ENCODE results near the gene TRAF3.

TRAF3 gene

DNA sequence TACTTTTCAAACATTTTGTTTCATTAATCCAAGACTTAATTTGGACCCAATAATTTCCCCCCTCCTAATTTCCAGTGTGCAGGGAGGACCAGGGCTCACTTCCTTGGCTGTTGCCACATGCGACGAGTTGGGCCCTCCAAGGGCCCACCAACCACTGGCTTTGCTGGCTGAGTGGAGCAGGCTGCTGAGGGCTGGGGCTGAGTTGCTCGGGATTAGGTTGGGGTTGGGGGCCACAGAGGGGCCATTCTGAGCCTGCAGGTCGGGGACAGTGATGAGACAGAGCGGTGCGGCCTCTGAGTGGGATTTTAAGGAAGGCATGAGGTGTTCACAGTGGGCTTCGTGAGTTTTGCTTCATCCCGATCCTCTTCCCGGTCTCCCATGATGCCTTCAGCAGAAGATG, 6.1 kb upstream of the TRAF3 start:
- no peak overlapping the region for H3K4me3 ChIP-seq (replicated peaks; ENCODE audit: low read depth, low read length)
- DNase-seq (ENCODE audit: low read depth) = no peak
- TF ChIP-seq, protein P1, sequence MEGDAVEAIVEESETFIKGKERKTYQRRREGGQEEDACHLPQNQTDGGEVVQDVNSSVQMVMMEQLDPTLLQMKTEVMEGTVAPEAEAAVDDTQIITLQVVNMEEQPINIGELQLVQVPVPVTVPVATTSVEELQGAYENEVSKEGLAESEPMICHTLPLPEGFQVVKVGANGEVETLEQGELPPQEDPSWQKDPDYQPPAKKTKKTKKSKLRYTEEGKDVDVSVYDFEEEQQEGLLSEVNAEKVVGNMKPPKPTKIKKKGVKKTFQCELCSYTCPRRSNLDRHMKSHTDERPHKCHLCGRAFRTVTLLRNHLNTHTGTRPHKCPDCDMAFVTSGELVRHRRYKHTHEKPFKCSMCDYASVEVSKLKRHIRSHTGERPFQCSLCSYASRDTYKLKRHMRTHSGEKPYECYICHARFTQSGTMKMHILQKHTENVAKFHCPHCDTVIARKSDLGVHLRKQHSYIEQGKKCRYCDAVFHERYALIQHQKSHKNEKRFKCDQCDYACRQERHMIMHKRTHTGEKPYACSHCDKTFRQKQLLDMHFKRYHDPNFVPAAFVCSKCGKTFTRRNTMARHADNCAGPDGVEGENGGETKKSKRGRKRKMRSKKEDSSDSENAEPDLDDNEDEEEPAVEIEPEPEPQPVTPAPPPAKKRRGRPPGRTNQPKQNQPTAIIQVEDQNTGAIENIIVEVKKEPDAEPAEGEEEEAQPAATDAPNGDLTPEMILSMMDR (IDR thresholded peaks at IDR 0.05; ENCODE audit: low read length, missing control alignments) = no peak

DNA sequence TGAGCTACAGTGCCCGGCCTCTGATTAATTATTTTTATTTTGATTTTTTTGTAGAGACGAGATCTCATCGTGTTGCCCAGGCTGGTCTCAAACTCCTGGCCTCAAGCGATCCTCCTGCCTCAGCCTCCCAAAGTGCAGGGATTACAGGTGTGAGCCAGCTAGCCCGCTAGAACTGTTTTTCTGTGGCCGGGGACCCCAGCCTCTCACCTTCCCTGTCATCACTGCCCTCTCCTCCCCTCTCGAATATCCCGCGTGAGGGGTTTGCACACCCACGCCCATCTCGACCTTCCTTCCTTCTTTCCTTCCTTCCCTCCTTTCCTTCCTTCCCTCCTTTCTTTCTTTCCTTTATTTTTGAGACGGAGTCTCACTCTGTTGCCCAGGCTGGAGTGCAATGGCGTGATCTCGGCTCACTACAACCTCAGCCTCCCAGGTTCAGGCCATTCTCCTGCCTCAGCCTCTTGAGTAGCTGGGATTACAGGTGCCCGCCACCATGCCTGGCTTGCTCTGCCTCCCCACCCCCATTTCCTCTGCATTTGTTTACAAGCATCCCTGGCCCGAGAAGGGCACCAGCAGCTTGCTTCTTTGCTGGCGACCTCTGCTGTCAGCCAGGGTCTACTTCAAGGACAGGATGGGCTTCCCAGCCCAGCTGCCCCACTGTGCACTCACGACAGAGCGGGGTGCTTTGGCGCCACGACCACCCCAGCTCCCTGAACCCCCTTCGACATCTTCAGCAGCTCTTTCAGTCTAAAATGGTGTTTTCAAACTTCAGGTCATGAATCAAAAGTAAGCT, 4.3 kb upstream of the TRAF3 start:
- DNase-seq (ENCODE audit: low read depth) = peak; percentile 30
- H3K4me3 ChIP-seq (replicated peaks; ENCODE audit: low read depth, low read length) = no peak overlapping the region
- TF ChIP-seq, protein P1 (IDR thresholded peaks at IDR 0.05; ENCODE audit: low read length, missing control alignments) = peak; percentile 27

DNA sequence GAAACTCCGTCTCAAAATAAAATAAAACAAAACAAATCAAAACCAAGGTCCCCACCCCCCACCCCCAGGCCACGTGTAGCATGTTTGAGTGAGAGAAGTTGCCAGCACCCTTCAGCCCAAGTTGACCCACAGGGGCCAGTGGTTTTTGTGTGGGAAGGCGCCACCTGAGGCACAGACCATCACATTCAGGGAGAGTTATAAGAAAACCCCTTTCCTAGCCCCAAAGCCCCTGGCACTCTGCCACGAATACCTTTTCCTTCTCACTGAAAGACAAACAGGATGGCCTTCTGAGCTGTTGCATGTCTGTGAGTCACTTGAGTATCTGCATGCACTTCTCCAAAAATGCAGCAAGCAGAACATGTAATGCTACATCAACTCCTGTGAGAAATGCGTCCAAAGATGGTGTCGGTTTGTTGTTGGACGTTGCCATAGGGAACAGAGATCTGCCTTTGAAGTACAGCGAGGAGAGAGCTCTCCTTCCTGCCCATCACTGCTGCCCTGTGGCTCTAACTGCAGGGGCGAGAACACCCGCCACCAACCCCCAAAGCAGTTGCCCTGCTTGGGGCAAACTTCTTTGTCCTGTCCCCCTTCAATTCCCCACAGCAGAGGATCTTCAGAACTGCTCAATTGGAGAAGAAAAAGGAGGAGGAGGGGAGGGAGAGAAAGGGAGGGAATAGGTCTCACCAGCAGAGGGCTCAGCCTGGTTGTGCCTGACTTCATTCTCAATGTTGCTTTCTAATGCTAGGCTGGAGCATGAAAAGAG, 2.7 kb upstream of the TRAF3 start:
- TF ChIP-seq, protein P1 (IDR thresholded peaks at IDR 0.05; ENCODE audit: low read length, missing control alignments) = peak; percentile 96
- H3K4me3 ChIP-seq (replicated peaks; ENCODE audit: low read depth, low read length) = no peak overlapping the region
- peak; percentile 84 for DNase-seq (ENCODE audit: low read depth)

DNA sequence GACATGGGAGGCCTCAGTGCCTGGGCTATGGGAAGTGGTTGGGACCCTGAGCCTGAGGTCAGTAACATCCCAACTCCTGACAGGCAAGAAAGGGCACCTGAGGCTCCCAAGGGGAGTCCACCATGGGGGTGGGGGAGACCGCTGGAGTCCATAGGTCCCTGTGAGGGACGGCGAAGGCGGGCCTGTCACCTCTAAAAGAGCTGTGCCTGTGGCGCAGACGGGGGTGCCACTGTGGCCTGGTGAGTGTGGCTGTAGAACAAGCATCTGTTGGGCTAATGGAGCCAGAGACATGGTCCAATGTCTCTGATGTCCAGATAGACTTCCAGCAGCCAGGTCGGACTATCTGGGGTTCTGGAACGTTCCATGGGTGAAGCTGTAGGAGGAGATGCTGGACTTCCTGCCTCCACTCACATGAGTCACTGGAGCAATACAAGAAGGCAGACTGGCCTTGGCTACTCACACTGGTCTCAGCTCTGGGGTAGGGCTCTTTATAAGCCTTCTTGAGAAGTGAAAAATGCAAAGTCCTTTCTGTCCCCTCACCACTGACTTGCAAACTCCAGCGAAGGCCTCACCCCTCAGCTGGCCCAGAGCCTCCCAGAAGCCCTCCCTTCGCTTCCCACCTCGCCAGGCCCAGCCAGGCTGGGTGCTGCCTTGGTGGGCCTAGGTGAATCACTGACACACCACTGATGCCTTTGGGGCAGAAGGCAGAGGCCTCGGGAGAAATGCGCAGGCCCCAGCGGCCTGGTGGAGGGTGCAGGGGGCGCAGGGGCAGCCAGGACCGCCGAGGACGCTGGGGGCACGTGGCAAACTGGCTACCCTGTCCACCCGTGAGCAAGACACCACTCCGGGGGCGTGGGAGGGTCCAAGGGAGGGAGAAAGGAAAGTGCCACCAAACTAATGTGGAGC, 1.1 kb upstream of the TRAF3 start:
- peak; percentile 81 for DNase-seq (ENCODE audit: low read depth)
- TF ChIP-seq, protein P1 (IDR thresholded peaks at IDR 0.05; ENCODE audit: low read length, missing control alignments) = no peak
- H3K4me3 ChIP-seq (replicated peaks; ENCODE audit: low read depth, low read length) = no peak overlapping the region

DNA sequence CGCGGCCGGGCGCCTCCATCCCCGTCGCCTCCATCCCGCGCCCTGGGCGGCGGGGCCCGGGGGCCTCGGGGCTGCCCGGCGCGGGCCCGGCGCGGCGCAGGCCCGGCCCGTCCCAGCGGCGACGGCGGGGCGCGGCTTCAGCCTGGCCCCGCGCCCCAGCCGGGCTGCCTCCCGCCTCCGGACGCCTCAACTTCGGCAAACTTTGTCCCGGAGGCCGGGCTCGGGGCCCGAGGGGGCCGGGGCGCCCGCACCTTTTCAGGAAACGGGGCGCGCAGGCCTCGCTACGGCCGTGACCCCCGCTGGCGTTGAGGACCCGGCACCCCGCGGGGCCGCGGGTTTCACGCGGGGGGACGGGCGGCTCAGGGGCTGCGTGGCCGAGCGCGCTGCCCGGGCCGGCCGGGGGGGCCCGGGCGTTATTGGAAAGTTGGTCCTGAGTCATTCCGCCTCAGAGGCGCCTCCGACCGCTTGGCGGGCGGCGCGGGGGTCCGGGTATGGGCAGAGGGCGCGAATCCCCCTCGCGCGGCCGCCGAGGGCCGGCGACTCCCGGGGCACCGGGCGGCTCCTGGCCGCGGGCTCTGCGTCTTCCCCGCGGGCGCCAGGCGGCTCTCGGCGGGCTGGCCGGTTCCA, 575 bp downstream of the TRAF3 start:
- no peak for DNase-seq (ENCODE audit: low read depth)
- TF ChIP-seq, protein P1 (IDR thresholded peaks at IDR 0.05; ENCODE audit: low read length, missing control alignments) = no peak
- H3K4me3 ChIP-seq (replicated peaks; ENCODE audit: low read depth, low read length) = peak overlapping the region; percentile 63

Data from fibroblast of pulmonary artery (primary cell).